HFF-Myc (cell line): ENCODE results near the gene MIAT.
A peak's percentile ranks its signal among the peaks of the same experiment; 100 is the strongest.
"Not testable (repeated sequence)": the region's sequence is repeated elsewhere in the genome, so short reads cannot be mapped to it uniquely, and the experiment has no call there.

Experiments
- DNase-seq: peaks from one replicate; pipeline ENCODE4 v3.0.0-alpha.2; 2011; ENCODE audit warnings: low read depth; ENCODE audit errors: extremely low read depth
- H3K4me3 ChIP-seq: replicated peaks from 2 replicates; pipeline ENCODE4 v1.5.1; 2011; ENCODE audit warnings: low read depth, mild to moderate bottlenecking, control low read depth, low read length
- CTCF ChIP-seq: IDR thresholded peaks from 2 replicates; pipeline ENCODE4 v1.5.1; 2012; ENCODE audit warnings: mild to moderate bottlenecking, low read depth, low read length, control low read depth; ENCODE audit errors: missing control alignments

Gene MIAT

GRCh38 chr22:26656891-26657851 is at the start of gene MIAT:
MIAT (plus strand) TSS chr22:26657588.
- no peak for DNase-seq
- peak within 1 kb of the TSS; percentile 37 for H3K4me3 ChIP-seq
- TF ChIP-seq CTCF = no peak

- no peak for DNase-seq
- no peak overlapping the region for H3K4me3 ChIP-seq
- no peak for TF ChIP-seq CTCF
Observed at GRCh38 chr22:26608129-26608528, 49.3 kb upstream of the MIAT start.

- DNase-seq = no peak
- H3K4me3 ChIP-seq = no peak overlapping the region
- no peak for TF ChIP-seq CTCF
Observed at GRCh38 chr22:26609287-26609686, 48.1 kb upstream of the MIAT start.

GRCh38 chr22:26610072-26610958 is 47.1 kb upstream of the MIAT start:
- H3K4me3 ChIP-seq = no peak overlapping the region
- DNase-seq = peak; percentile 87
- no peak for TF ChIP-seq CTCF

GRCh38 chr22:26610996-26611395 is 46.4 kb upstream of the MIAT start:
- DNase-seq = no peak
- H3K4me3 ChIP-seq = no peak overlapping the region
- TF ChIP-seq CTCF = no peak

GRCh38 chr22:26612652-26613051 is 44.7 kb upstream of the MIAT start:
- no peak overlapping the region for H3K4me3 ChIP-seq
- no peak for DNase-seq
- no peak for TF ChIP-seq CTCF

GRCh38 chr22:26613753-26614152 is 43.6 kb upstream of the MIAT start:
- not testable (repeated sequence) for H3K4me3 ChIP-seq, DNase-seq
